ENCODE results near the gene MTERF4.

MTERF4 gene

GRCh38 chr2:241049739-241050623 lies 52.1 kb downstream of the MTERF4 start:
- no peak for DNase-seq

DNA sequence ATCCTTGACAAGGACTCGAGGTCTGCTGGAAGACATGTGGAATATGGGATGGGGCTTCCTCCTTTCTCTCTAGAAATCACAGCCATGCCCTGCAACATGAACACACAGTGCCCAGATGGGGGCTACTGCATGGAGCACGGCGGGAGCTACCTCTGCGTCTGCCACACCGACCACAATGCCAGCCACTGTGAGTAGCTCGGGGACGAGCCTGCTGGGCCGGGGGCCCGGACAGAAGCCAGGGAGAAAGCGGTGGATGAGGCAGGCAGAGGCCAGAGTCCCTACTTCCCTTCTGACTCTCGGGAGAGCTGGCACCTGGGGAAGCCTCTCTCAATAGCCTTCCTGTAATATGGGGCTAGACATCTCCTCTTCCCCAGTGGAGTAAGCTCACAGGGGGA lies 53.1 kb downstream of the MTERF4 start:
- DNase-seq, result no peak

DNA sequence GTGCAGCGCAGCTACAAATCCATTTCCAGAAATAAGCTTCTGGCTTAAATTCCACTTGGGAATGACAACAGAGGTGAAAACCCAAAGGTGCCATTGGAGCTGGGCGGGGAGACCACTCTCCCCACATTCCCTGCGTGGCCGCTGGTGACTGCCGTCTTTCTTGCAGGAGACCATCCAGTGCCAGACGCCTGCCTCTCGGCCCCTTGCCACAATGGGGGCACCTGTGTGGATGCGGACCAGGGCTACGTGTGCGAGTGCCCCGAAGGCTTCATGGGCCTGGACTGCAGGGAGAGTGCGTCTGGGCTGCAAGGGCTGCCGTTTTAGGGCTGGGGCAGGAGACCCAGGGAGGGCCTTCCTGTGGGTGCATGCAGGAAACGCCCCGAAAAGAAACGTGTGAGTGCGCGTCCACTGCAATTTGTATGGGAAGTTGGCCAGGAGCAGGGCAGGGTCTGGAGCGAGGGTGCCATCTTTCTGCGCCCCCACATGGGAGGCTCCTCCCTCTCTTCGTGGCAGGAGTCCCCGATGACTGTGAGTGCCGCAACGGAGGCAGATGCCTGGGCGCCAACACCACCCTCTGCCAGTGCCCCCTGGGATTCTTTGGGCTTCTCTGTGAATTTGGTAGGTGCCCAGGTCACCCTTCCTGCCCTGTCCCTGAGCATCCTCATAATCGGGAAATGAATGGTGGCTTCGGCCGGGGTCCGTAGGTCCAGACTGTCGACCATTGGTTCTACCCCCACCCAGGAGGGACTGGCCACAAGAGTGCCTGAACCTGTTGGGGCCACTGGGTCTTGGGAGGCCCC lies 53.7 kb downstream of the MTERF4 start:
- no peak for DNase-seq

GRCh38 chr2:241047253-241048010 lies 54.7 kb downstream of the MTERF4 start:
- no peak for DNase-seq
